HCT116 (cell line): ENCODE measurements around the gene SDK1.

ENCODE experiments used
- CTCF ChIP-seq, 3 experiments: fragments of 200-600 bp in 1 of 3; sonication (generic) in 1 of 3; IDR thresholded peaks in 2 of 3; conservative IDR thresholded peaks in 1 of 3; 2 replicates each; pipeline ENCODE4 v1.5.1; 2012 to 2017; ENCODE audit warnings: low read depth in 2 of 3, low read length in 2 of 3, antibody characterized with exemption in 1 of 3, borderline replicate concordance in 1 of 3, control low read depth in 1 of 3, mild to moderate bottlenecking in 1 of 3, mixed read lengths in 1 of 3, mixed run types in 1 of 3, moderate library complexity in 1 of 3; ENCODE audit not compliant: insufficient read depth in 1 of 3
- EZH2phosphoT487 ChIP-seq: fragments of 200-600 bp; IDR thresholded peaks from 2 replicates; pipeline ENCODE4 v1.6.1; 2018; ENCODE audit warnings: antibody characterized with exemption, borderline replicate concordance
- FOSL1 ChIP-seq: IDR thresholded peaks from 2 replicates; pipeline ENCODE4 v1.6.1; 2012; ENCODE audit warnings: low read depth
- MAX ChIP-seq: IDR thresholded peaks from 2 replicates; pipeline ENCODE4 v1.6.1; 2012
- POLR2A ChIP-seq: IDR thresholded peaks from 2 replicates; pipeline ENCODE4 v1.7.0; 2011; ENCODE audit warnings: borderline replicate concordance; ENCODE audit not compliant: insufficient read depth, insufficient read length; ENCODE audit errors: extremely low read depth
- POLR2AphosphoS5 ChIP-seq: IDR thresholded peaks from 2 replicates; pipeline ENCODE4 v1.6.1; 2011; ENCODE audit warnings: mild to moderate bottlenecking, low read depth, low read length, moderate library complexity
- RAD21 ChIP-seq: IDR thresholded peaks from 2 replicates; pipeline ENCODE4 v1.6.1; 2012; ENCODE audit warnings: low read depth, mild to moderate bottlenecking
- ZBTB33 ChIP-seq: IDR thresholded peaks from 2 replicates; pipeline ENCODE4 v1.6.1; 2011; ENCODE audit warnings: mild to moderate bottlenecking, low read length, moderate library complexity; ENCODE audit not compliant: insufficient replicate concordance; ENCODE audit errors: extremely low read depth

- peak; percentile 8 to 48 (median 45); a peak in 4 of 6 replicates for TF ChIP-seq CTCF (IDR thresholded peaks at IDR 0.05 in 2 of 3, conservative IDR thresholded peaks at IDR 0.05 in 1 of 3; ENCODE audit: borderline replicate concordance in 1 of 3, insufficient read depth in 1 of 3, low read depth in 2 of 3, low read length in 2 of 3)
- TF ChIP-seq EZH2phosphoT487, result no peak
- TF ChIP-seq ZBTB33, result no peak
- no peak for TF ChIP-seq FOSL1
- peak; percentile 50 for TF ChIP-seq RAD21
- no peak for TF ChIP-seq POLR2A
- no peak for TF ChIP-seq POLR2AphosphoS5
- TF ChIP-seq MAX, result no peak
Measured at GRCh38 chr7:4226524-4226882, 925.5 kb downstream of the SDK1 start.
